GM23248 (cell line): Measurements from ENCODE around the gene AKAP12. TPM values are rescaled to one million over a fixed set of nuclear protein-coding genes. Genes with fewer than 3 reads are reported as not detected.

Experiments
- DNase-seq: peaks from one replicate; pipeline ENCODE4 v3.0.0-alpha.2; 2015
- H2AFZ ChIP-seq: fragments of 200-600 bp; sonication (generic); 2 replicates; pipeline ENCODE4 v1.6.1; 2016; ENCODE audit warnings: antibody characterized with exemption
- H3F3A ChIP-seq: fragments of 200-600 bp; sonication (generic); 2 replicates; pipeline ENCODE4 v1.6.1; 2016; ENCODE audit warnings: mild to moderate bottlenecking, antibody characterized with exemption, mixed run types; ENCODE audit not compliant: insufficient read depth
- H3K27ac ChIP-seq: fragments of 200-600 bp; sonication (generic); 2 replicates; pipeline ENCODE4 v1.5.1; 2016; ENCODE audit warnings: mild to moderate bottlenecking
- H3K27me3 ChIP-seq: fragments of 200-600 bp; sonication (generic); replicated peaks from 2 replicates; pipeline ENCODE4 v1.6.1; 2016; ENCODE audit warnings: mild to moderate bottlenecking; ENCODE audit not compliant: insufficient read depth
- H3K36me3 ChIP-seq: fragments of 200-600 bp; sonication (generic); 2 replicates; pipeline ENCODE4 v1.6.1; 2016; ENCODE audit warnings: low read depth, mild to moderate bottlenecking
- H3K4me1 ChIP-seq: fragments of 200-600 bp; sonication (generic); 2 replicates; pipeline ENCODE4 v1.6.1; 2016; ENCODE audit warnings: mild to moderate bottlenecking; ENCODE audit not compliant: insufficient read depth
- H3K4me2 ChIP-seq: fragments of 200-600 bp; sonication (generic); one replicate; pipeline ENCODE4 v1.6.1; 2016; ENCODE audit warnings: mild to moderate bottlenecking; ENCODE audit not compliant: unreplicated experiment
- H3K4me3 ChIP-seq: fragments of 200-600 bp; sonication (generic); 2 replicates; pipeline ENCODE4 v1.5.1; 2016; ENCODE audit warnings: mild to moderate bottlenecking
- H3K79me2 ChIP-seq: fragments of 200-600 bp; sonication (generic); 2 replicates; pipeline ENCODE4 v1.6.1; 2016; ENCODE audit warnings: mild to moderate bottlenecking; ENCODE audit not compliant: insufficient read depth
- H3K9ac ChIP-seq: fragments of 200-600 bp; sonication (generic); 2 replicates; pipeline ENCODE4 v1.6.1; 2016; ENCODE audit warnings: mild to moderate bottlenecking
- H3K9me2 ChIP-seq: fragments of 200-600 bp; sonication (generic); 2 replicates; pipeline ENCODE4 v1.6.1; 2016; ENCODE audit warnings: mixed run types, mild to moderate bottlenecking, moderate library complexity; ENCODE audit not compliant: insufficient read depth
- H3K9me3 ChIP-seq: fragments of 200-600 bp; sonication (generic); one replicate; pipeline ENCODE4 v1.6.1; 2017; ENCODE audit warnings: low read depth
- H4K20me1 ChIP-seq: fragments of 200-600 bp; sonication (generic); 2 replicates; pipeline ENCODE4 v1.6.0; 2016; ENCODE audit not compliant: insufficient read depth
- EZH2 ChIP-seq: fragments of 200-600 bp; sonication (generic); IDR thresholded peaks from 2 replicates; pipeline ENCODE4 v1.6.1; 2018; ENCODE audit warnings: antibody characterized with exemption, mild to moderate bottlenecking; ENCODE audit not compliant: insufficient read depth, poor library complexity, severe bottlenecking
- EZH2phosphoT487 ChIP-seq: fragments of 200-600 bp; sonication (generic); IDR thresholded peaks from 2 replicates; pipeline ENCODE4 v1.6.1; 2018; ENCODE audit warnings: antibody characterized with exemption, moderate library complexity, mild to moderate bottlenecking, low read depth; ENCODE audit not compliant: insufficient read depth
- WGBS, 2 experiments: methylation state at CpG; one replicate each; pipeline ENCODE4 v1.1.6; 2015 to 2017; ENCODE audit warnings: low lambda C conversion rate in 2 of 2, low coverage in 1 of 2; ENCODE audit errors: missing lambda C conversion rate in 2 of 2; 5-methylcytosine and 5-hydroxymethylcytosine counted together
- in situ Hi-C: fragments of 300-500 bp; cut with MboI; formaldehyde crosslinking; loops from 2 replicates; pipeline ENCODE4 v1.15.0; 2020
- polyA plus RNA-seq: library from polyadenylated mRNA; unstranded; fragments of >200 nt; fragmentation: Nextera tagmentation; extraction: Ambion mirVana; gene quantifications from 2 replicates; pipeline ENCODE4 v1.2.1, GENCODE V29; 2016
- total RNA-seq: library from RNA; depleted of rRNA; stranded (reverse); fragments of >200 nt; shearing (Covaris generic); gene quantifications from 2 replicates; pipeline ENCODE4 v1.2.3, GENCODE V29; 2014

AKAP12 gene
- total and polyA plus RNA-seq, 2 experiments from 2014 or later, result 15.7 to 24.6 TPM

- peak within 1 kb of the TSS; percentile 73 for H3K4me2 ChIP-seq
- no peak for TF ChIP-seq EZH2phosphoT487
- TF ChIP-seq EZH2, result no peak
- H4K20me1 ChIP-seq, result peaks cover 23% of the 10 kb centered on the region; the same call in 1 of the 2 replicates
- H3K4me3 ChIP-seq, result peak within 1 kb of the TSS; percentile 87
- H3K9me3 ChIP-seq, result no peaks in the 10 kb centered on the region
- H3K9ac ChIP-seq, result peak within 1 kb of the TSS; percentile 98
- H2AFZ ChIP-seq, result 0 out of 2 replicates have a peak within 1 kb of the TSS, but pooled peaks have one; percentile 22
- H3K36me3 ChIP-seq, result no peaks in the 10 kb centered on the region
- peaks cover 74% of the 10 kb centered on the region for H3K79me2 ChIP-seq
- peaks cover 42% of the 10 kb centered on the region for H3F3A ChIP-seq
- peaks cover 48% of the 10 kb centered on the region for H3K4me1 ChIP-seq
- H3K9me2 ChIP-seq, result no peaks in the 10 kb centered on the region
- no peaks in the 10 kb centered on the region for H3K27me3 ChIP-seq
- 2 to 6% methylated on average over 29 to 51 of the region's 57 CpGs for WGBS, 2 experiments
- H3K27ac ChIP-seq, result peak within 1 kb of the TSS; percentile 90
- in situ Hi-C loops, result no loop called here
- peak; percentile 90 for DNase-seq
Observed at GRCh38 chr6:151391471-151392413, 152.0 kb downstream of the AKAP12 start, which contains the start of gene ZBTB2. ZBTB2 (minus strand) TSS chr6:151391559; CDS start chr6:151373637, 17,922 bp downstream.

- TF ChIP-seq EZH2 (no peak), EZH2phosphoT487 (no peak)
- 1 to 6% methylated on average over 3 of the region's 3 CpGs for WGBS, 2 experiments
Observed at GRCh38 chr6:151392427-151392826, 152.7 kb downstream of the AKAP12 start.

DNA sequence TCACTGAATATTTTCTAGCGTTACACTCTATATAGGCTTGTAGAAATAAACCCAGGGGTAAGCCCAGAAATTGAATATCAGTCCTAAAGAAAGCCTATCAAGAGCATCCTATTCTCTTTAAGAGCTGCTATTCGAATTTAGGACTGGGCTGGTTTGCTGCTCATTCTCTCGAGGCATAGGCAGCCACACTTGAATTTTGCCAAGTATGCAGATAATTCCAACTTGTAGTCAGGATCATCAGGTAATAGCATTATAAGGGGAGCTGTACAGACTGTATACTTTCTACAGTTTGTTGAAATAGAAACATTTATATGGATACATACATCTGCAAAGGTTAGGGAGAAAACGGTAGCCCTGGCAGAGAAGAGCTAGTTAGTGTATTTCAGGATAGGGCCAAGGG, 153.6 kb downstream of the AKAP12 start:
- peaks cover 31% of the 10 kb centered on the region for H3K4me1 ChIP-seq
- H3F3A ChIP-seq, result peaks cover 28% of the 10 kb centered on the region
- peaks cover 74% of the 10 kb centered on the region for H3K79me2 ChIP-seq
- peak overlapping the region; percentile 98 for H3K9ac ChIP-seq
- H3K27me3 ChIP-seq, result no peaks in the 10 kb centered on the region
- DNase-seq, result no peak
- 30 to 42% methylated on average over 4 of the region's 4 CpGs for WGBS, 2 experiments
- peak overlapping the region; percentile 90; the same call in 1 of the 2 replicates for H3K27ac ChIP-seq
- peak overlapping the region; percentile 73 for H3K4me2 ChIP-seq
- H2AFZ ChIP-seq, result no peak overlapping the region
- in situ Hi-C loops, result no loop called here
- H3K4me3 ChIP-seq, result peak overlapping the region; percentile 87
- H3K36me3 ChIP-seq, result no peaks in the 10 kb centered on the region
- peaks cover 23% of the 10 kb centered on the region; the same call in 1 of the 2 replicates for H4K20me1 ChIP-seq
- no peaks in the 10 kb centered on the region for H3K9me2 ChIP-seq
- no peaks in the 10 kb centered on the region for H3K9me3 ChIP-seq
- TF ChIP-seq EZH2, result no peak
- TF ChIP-seq EZH2phosphoT487, result no peak

More at GRCh38 chr6:151392427-151392826, 152.7 kb downstream of the AKAP12 start:
- Histone ChIP-seq H3K9ac (peak overlapping the region; percentile 98), H2AFZ (no peak overlapping the region), H3K9me3 (no peaks in the 10 kb centered on the region), H3K4me2 (peak overlapping the region; percentile 73), H3K79me2 (peaks cover 74% of the 10 kb centered on the region), H3K4me1 (peaks cover 41% of the 10 kb centered on the region), H3K27me3 (no peaks in the 10 kb centered on the region), H3K36me3 (no peaks in the 10 kb centered on the region), H3F3A (peaks cover 37% of the 10 kb centered on the region), H4K20me1 (peaks cover 23% of the 10 kb centered on the region; the same call in 1 of the 2 replicates), H3K27ac (peak overlapping the region; percentile 90), H3K4me3 (peak overlapping the region; percentile 87), H3K9me2 (no peaks in the 10 kb centered on the region)
- DNase-seq, result no peak
- in situ Hi-C loops, result no loop called here

GRCh38 chr6:151399679-151400078, 159.9 kb downstream of the AKAP12 start:
- 99% methylated on average over 3 of the region's 3 CpGs for WGBS, 2 experiments
- Histone ChIP-seq H3K9me3 (no peaks in the 10 kb centered on the region), H3F3A (peaks cover 34% of the 10 kb centered on the region), H3K9ac (no peak overlapping the region), H3K4me1 (peaks cover 13% of the 10 kb centered on the region), H3K9me2 (no peaks in the 10 kb centered on the region), H2AFZ (no peak overlapping the region), H3K27me3 (no peaks in the 10 kb centered on the region), H3K36me3 (peaks cover 15% of the 10 kb centered on the region), H3K4me3 (no peak overlapping the region), H4K20me1 (peaks cover 13% of the 10 kb centered on the region; the same call in 1 of the 2 replicates), H3K79me2 (peaks cover 100% of the 10 kb centered on the region), H3K4me2 (no peak overlapping the region), H3K27ac (peak overlapping the region; percentile 63)
- TF ChIP-seq EZH2 (no peak), EZH2phosphoT487 (no peak)
- no peak for DNase-seq
- in situ Hi-C loops, result no loop called here
